ENCODE data around the gene WDR91. TPM values are rescaled to one million over a fixed set of nuclear protein-coding genes. Genes with fewer than 3 reads are reported as not detected.
"Not testable (repeated sequence)": the region's sequence is repeated elsewhere in the genome, so short reads cannot be mapped to it uniquely, and the experiment has no call there.

Gene WDR91
- total and polyA plus RNA-seq, 4 donors, result 11.3 to 47.8 (median 21.5) TPM

DNA sequence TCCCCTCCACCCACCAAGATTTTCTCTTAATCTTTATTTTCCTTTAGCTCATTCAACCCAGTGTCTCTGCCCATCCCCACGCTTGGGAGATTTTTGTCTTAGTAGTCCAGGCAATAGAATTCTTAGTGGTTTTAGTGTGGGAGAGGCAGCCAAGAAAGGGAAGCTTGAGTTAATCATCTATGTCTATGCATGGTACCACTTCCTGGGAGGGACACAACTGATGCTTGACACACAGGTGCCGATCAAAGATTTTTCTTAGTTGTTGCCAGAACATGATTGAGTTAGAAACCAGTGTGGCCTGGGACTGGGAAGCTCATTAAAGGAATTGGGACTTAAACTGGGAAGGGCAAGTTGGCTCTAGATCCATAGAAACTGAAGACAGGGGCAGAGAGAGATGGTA, 25.4 kb upstream of the WDR91 start:
- no peak overlapping the region for H3K9ac ChIP-seq (ENCODE audit: insufficient read depth in 1 of 2, low read length in 2 of 2)
- H3K4me3 ChIP-seq, result no peak overlapping the region
- TF ChIP-seq, protein P1, sequence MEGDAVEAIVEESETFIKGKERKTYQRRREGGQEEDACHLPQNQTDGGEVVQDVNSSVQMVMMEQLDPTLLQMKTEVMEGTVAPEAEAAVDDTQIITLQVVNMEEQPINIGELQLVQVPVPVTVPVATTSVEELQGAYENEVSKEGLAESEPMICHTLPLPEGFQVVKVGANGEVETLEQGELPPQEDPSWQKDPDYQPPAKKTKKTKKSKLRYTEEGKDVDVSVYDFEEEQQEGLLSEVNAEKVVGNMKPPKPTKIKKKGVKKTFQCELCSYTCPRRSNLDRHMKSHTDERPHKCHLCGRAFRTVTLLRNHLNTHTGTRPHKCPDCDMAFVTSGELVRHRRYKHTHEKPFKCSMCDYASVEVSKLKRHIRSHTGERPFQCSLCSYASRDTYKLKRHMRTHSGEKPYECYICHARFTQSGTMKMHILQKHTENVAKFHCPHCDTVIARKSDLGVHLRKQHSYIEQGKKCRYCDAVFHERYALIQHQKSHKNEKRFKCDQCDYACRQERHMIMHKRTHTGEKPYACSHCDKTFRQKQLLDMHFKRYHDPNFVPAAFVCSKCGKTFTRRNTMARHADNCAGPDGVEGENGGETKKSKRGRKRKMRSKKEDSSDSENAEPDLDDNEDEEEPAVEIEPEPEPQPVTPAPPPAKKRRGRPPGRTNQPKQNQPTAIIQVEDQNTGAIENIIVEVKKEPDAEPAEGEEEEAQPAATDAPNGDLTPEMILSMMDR (IDR thresholded peaks at IDR 0.05; ENCODE audit: control extremely low read depth, extremely low read depth), result no peak
- WGBS, 2 donors, result 38 to 57% methylated on average over 2 of the region's 2 CpGs
- no peaks in the 10 kb centered on the region for H3K9me3 ChIP-seq (ENCODE audit: control insufficient read depth in 4 of 4, insufficient read depth in 3 of 4, low read length in 3 of 4)
- H3K4me1 ChIP-seq (ENCODE audit: control insufficient read depth in 5 of 5, insufficient read depth in 5 of 5, low read length in 5 of 5), result peaks cover 0 to 17% (median 0%) of the 10 kb centered on the region in 5 donors
- H3K36me3 ChIP-seq (ENCODE audit: control insufficient read depth in 4 of 4, insufficient read depth in 4 of 4, low read length in 4 of 4), result no peaks in the 10 kb centered on the region
- DNase-seq (no peak), ATAC-seq (ENCODE audit: insufficient read depth, low FRiP score) (no peak)
- no peak overlapping the region for H3K27ac ChIP-seq (ENCODE audit: low read depth in 1 of 2, low read length in 1 of 2)
- H3K27me3 ChIP-seq (ENCODE audit: control insufficient read depth in 3 of 3, insufficient read depth in 3 of 3, low read length in 2 of 3), result no peaks in the 10 kb centered on the region

DNA sequence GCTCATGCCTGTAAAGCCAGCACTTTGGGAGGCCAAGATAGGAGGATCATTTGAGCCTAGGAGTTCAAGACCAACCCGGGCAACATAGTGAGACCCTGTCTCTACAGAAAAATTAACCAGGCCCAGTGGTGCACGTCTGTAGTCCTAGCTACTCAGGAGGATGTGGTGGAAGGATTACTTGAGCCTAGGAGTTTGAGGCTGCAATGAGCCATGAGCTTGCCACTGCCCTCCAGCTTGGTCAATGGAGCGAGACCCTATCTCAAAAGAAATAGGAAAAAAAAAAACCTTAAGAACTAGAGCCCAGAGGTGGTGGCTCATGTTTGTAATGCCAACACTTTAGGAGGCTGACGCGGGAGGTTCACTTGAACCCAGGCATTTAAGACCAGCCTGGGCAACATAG, 24.5 kb upstream of the WDR91 start:
- 96 to 97% methylated on average over 5 of the region's 5 CpGs for WGBS, 2 donors
- TF ChIP-seq, protein P1 (IDR thresholded peaks at IDR 0.05; ENCODE audit: control extremely low read depth, extremely low read depth), result no peak
- ATAC-seq (ENCODE audit: insufficient read depth, low FRiP score), result no peak

DNA sequence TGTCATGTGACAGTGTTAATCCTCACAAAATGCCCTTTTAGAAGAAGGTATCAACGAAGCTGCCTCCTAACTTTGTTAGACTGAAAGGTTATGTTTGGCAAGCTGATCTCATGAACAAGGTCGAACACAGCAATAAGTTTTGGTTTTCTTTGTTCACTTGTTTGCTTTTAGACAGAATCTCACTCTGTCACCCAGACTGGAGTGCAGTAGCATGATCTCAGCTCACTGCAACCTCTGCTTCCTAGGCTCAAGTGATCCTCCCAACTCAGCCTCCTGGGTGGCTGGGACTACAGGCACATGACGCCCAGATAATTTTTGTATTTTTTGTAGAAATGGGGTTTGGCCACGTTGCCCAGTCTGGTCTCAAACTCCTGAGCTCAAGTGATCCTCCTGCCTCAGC, 23.4 kb upstream of the WDR91 start:
- 78 to 79% methylated on average over 4 of the region's 4 CpGs for WGBS, 2 donors
- peaks cover 0 to 9% (median 0%) of the 10 kb centered on the region in 5 donors for H3K4me1 ChIP-seq (ENCODE audit: control insufficient read depth in 5 of 5, insufficient read depth in 5 of 5, low read length in 5 of 5)
- H3K27ac ChIP-seq (ENCODE audit: low read depth in 1 of 2, low read length in 1 of 2), result no peak overlapping the region
- no peaks in the 10 kb centered on the region for H3K9me3 ChIP-seq (ENCODE audit: control insufficient read depth in 4 of 4, insufficient read depth in 3 of 4, low read length in 3 of 4)
- H3K4me3 ChIP-seq, result no peak overlapping the region
- H3K27me3 ChIP-seq (ENCODE audit: control insufficient read depth in 3 of 3, insufficient read depth in 3 of 3, low read length in 2 of 3), result no peaks in the 10 kb centered on the region
- TF ChIP-seq, protein P1 (IDR thresholded peaks at IDR 0.05; ENCODE audit: control extremely low read depth, extremely low read depth), result no peak
- DNase-seq (no peak), ATAC-seq (ENCODE audit: insufficient read depth, low FRiP score) (no peak)
- H3K36me3 ChIP-seq (ENCODE audit: control insufficient read depth in 4 of 4, insufficient read depth in 4 of 4, low read length in 4 of 4), result no peaks in the 10 kb centered on the region
- H3K9ac ChIP-seq (ENCODE audit: insufficient read depth in 1 of 2, low read length in 2 of 2), result no peak overlapping the region

More for the DNA sequence above, 24.5 kb upstream of the WDR91 start:
- Histone ChIP-seq H3K4me1 (ENCODE audit: control insufficient read depth in 5 of 5, insufficient read depth in 5 of 5, low read length in 5 of 5) (peaks cover 0 to 17% (median 0%) of the 10 kb centered on the region in 5 donors), H3K4me3 (no peak overlapping the region), H3K27me3 (ENCODE audit: control insufficient read depth in 3 of 3, insufficient read depth in 3 of 3, low read length in 2 of 3) (no peaks in the 10 kb centered on the region), H3K27ac (ENCODE audit: low read depth in 1 of 2, low read length in 1 of 2) (no peak overlapping the region), H3K9me3 (ENCODE audit: control insufficient read depth in 4 of 4, insufficient read depth in 3 of 4, low read length in 3 of 4) (no peaks in the 10 kb centered on the region), H3K9ac (ENCODE audit: insufficient read depth in 1 of 2, low read length in 2 of 2) (no peak overlapping the region), H3K36me3 (ENCODE audit: control insufficient read depth in 4 of 4, insufficient read depth in 4 of 4, low read length in 4 of 4) (no peaks in the 10 kb centered on the region)
- DNase-seq, result no peak

DNA sequence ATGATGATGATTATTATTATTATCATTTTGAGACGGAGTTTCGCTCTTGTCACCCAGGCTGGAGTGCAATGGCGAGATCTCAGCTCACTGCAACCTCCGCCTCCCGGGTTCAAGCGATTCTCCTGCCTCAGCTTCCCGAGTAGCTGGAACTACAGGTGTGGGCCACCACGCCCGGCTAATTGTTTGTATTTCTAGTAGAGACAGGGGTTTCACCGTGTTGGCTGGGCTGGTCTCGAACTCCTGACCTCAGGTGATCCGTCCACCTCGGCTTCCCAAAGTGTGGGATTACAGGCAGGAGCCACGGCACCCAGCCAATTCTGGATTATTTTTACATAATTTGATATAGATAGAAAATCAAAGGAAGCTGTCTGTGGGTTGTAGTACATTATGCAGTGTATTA, 22.8 kb upstream of the WDR91 start:
- 93 to 94% methylated on average over 14 of the region's 14 CpGs for WGBS, 2 donors
- not testable (repeated sequence) for H3K27me3 ChIP-seq (ENCODE audit: control insufficient read depth in 3 of 3, insufficient read depth in 3 of 3, low read length in 2 of 3); H3K36me3 ChIP-seq (ENCODE audit: control insufficient read depth in 4 of 4, insufficient read depth in 4 of 4, low read length in 4 of 4); H3K4me3 ChIP-seq; H3K4me1 ChIP-seq (ENCODE audit: control insufficient read depth in 5 of 5, insufficient read depth in 5 of 5, low read length in 5 of 5); H3K9ac ChIP-seq (ENCODE audit: insufficient read depth in 1 of 2, low read length in 2 of 2); DNase-seq; ATAC-seq (ENCODE audit: insufficient read depth, low FRiP score); H3K9me3 ChIP-seq (ENCODE audit: control insufficient read depth in 4 of 4, insufficient read depth in 3 of 4, low read length in 3 of 4); H3K27ac ChIP-seq (ENCODE audit: low read depth in 1 of 2, low read length in 1 of 2)

All from lung (tissue), 12 donors.